ENCODE measurements around the gene TTC34. TPM values are rescaled to one million over a fixed set of nuclear protein-coding genes. Genes with fewer than 3 reads are reported as not detected.
"Not testable (repeated sequence)": the region's sequence is repeated elsewhere in the genome, so short reads cannot be mapped to it uniquely, and the experiment has no call there.

Gene TTC34
- total RNA-seq, 2 experiments from 2014 or later: 2.7 to 2.8 TPM

- H3K27ac Mint-ChIP-seq: peak overlapping the region; percentile 1
- ATAC-seq (ENCODE audit: low read depth); H3K36me3 Mint-ChIP-seq; H3K9me3 Mint-ChIP-seq; POLR2A ChIA-PET; H3K4me1 Mint-ChIP-seq; H3K4me3 Mint-ChIP-seq; H3K27me3 Mint-ChIP-seq: not testable (repeated sequence)
- peak; percentile 63 for DNase-seq
These were observed 147.6 kb downstream of the TTC34 start for GRCh38 chr1:2653741-2654442.

DNA sequence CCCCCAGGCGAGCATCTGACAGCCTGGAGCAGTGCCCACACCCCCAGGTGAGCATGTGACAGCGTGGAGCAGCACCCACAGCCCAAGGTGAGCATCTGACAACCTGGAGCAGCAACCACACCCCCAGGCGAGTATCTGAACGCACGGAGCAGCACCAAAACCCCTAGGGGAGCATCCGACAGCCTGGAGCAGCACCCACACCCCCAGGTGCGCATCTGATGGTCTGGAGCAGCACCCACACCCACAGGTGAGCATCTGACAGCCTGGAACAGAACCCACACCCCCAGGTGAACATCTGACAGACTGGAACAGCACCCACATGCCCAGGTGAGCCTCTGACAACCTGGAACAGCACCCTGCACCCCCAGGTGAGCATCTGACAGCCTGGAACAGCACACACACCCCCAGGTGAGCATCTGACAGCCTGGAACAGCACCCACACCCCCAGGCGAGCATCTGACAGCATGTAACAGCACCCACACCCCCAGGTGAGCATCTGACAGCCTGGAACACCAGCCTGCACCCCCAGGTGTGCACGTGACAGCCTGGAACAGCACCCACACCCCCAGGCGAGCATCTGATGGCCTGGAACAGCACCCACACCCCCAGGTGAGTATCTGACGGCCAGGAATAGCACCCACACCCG is 148.4 kb downstream of the TTC34 start:
- POLR2A ChIA-PET; H3K36me3 Mint-ChIP-seq; H3K27me3 Mint-ChIP-seq; H3K27ac Mint-ChIP-seq; H3K4me3 Mint-ChIP-seq; H3K4me1 Mint-ChIP-seq; ATAC-seq (ENCODE audit: low read depth); H3K9me3 Mint-ChIP-seq: not testable (repeated sequence)
- peak; percentile 59 for DNase-seq

DNA sequence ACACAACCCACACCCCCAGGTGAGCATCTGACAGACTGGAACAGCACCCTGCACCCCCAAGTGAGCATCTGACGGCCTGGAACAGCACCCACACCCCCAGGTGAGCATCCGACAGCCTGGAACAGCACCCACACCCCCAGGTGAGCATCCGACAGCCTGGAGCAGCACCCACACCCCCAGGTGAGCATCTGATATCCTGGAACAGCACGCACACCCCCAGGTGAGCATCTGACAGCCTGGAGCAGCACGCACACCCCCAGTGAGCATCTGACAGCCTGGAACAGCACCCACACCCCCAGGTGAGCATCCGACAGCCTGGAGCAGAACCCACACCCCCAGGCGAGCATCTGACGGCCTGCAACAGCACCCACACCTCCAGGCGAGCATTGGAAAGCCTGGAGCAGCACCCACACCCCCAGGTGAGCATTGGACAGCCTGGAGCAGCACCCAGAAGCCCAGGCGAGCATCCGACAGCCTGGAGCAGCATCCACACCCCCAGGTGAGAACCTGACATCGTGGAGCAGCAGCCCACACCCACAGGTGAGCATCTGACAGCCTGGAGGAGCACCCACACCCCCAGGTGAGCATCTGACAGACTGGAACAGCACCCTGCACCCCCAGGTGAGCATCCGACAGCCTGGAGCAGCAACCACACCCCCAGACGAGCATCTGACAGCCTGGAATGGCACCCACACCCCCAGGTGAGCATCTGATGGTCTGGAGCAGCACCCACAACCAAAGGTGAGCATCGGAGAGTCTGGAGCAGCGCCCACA is 149.2 kb downstream of the TTC34 start:
- ATAC-seq (ENCODE audit: low read depth); POLR2A ChIA-PET; H3K9me3 Mint-ChIP-seq; H3K27ac Mint-ChIP-seq; H3K4me1 Mint-ChIP-seq; H3K4me3 Mint-ChIP-seq; H3K27me3 Mint-ChIP-seq; H3K36me3 Mint-ChIP-seq; DNase-seq: not testable (repeated sequence)

DNA sequence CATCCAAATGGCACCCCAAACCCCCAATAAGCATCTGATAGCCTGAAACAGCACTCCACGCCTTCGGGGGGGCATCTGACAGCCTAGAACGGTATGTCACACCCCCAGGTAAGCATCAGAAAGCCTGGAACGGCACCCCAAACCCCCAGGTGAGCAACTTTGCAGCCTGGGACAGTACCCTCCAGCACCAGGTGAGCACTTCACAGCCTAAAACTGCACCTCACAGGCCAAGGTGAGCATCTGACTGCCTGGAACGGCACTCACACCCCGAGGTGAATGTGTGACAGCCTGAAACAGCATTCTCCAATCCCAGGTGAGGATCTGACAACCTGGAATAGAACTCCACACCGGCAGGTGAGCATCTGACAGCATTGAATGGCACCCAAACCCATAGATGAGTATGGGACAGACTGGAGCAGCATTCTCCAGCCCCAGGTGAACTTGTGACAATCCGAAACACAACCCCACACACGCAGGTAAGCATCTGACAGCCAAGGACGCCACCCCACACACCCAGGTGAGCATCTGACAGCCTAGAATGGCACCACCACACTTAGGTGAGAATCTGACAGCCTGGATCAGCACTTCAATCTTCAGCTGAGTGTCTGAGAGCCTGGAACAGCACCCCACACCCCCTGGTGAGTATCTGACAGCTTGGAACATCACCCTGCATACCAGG is 150.4 kb downstream of the TTC34 start:
- Mint-ChIP-seq H3K27ac (no peak overlapping the region), H3K4me3 (no peak overlapping the region)

GRCh38 chr1:2646837-2647236 is 154.7 kb downstream of the TTC34 start:
- POLR2A ChIA-PET: no interaction called here
- Mint-ChIP-seq H3K36me3 (no peaks in the 10 kb centered on the region), H3K4me3 (no peak overlapping the region), H3K27me3 (peaks cover 3% of the 10 kb centered on the region), H3K4me1 (peaks cover 7% of the 10 kb centered on the region), H3K9me3 (peaks cover 9% of the 10 kb centered on the region), H3K27ac (no peak overlapping the region)
- ATAC-seq (ENCODE audit: low read depth) (no peak), DNase-seq (no peak)

More for the DNA sequence above, 150.4 kb downstream of the TTC34 start:
- DNase-seq (peak; percentile 13), ATAC-seq (ENCODE audit: low read depth) (no peak)
- POLR2A ChIA-PET: no interaction called here
- no peaks in the 10 kb centered on the region for H3K36me3 Mint-ChIP-seq
- H3K4me1 Mint-ChIP-seq: no peaks in the 10 kb centered on the region
- peaks cover 11% of the 10 kb centered on the region for H3K27me3 Mint-ChIP-seq
- H3K9me3 Mint-ChIP-seq: peaks cover 9% of the 10 kb centered on the region

GRCh38 chr1:2645776-2646175 is 155.7 kb downstream of the TTC34 start:
- no peak overlapping the region for H3K27ac Mint-ChIP-seq
- POLR2A ChIA-PET: interaction anchor here (0.8 kb wide), 1 partner anchor 89 kb away, joined by 3 read pairs; the partner anchor contains the start of gene TNFRSF14
- H3K4me3 Mint-ChIP-seq: no peak overlapping the region
- peaks cover 3% of the 10 kb centered on the region for H3K27me3 Mint-ChIP-seq
- peaks cover 9% of the 10 kb centered on the region for H3K9me3 Mint-ChIP-seq
- H3K4me1 Mint-ChIP-seq: peaks cover 7% of the 10 kb centered on the region
- ATAC-seq (ENCODE audit: low read depth): no peak
- peak; percentile 21 for DNase-seq
- H3K36me3 Mint-ChIP-seq: no peaks in the 10 kb centered on the region

- Mint-ChIP-seq H3K9me3 (peaks cover 9% of the 10 kb centered on the region), H3K27ac (no peak overlapping the region), H3K4me3 (no peak overlapping the region), H3K27me3 (peaks cover 3% of the 10 kb centered on the region), H3K36me3 (no peaks in the 10 kb centered on the region), H3K4me1 (peaks cover 7% of the 10 kb centered on the region)
- no peak for ATAC-seq (ENCODE audit: low read depth)
- POLR2A ChIA-PET: interaction anchor here (2.8 kb wide), 1 partner anchor 89 kb away, joined by 13 read pairs; the partner anchor contains the start of gene TNFRSF14
- DNase-seq: peak; percentile 22
These were observed 156.3 kb downstream of the TTC34 start for GRCh38 chr1:2645143-2645542.

- Mint-ChIP-seq H3K36me3 (no peaks in the 10 kb centered on the region), H3K4me3 (no peak overlapping the region), H3K27me3 (peaks cover 3% of the 10 kb centered on the region), H3K4me1 (peaks cover 7% of the 10 kb centered on the region), H3K27ac (no peak overlapping the region), H3K9me3 (peaks cover 9% of the 10 kb centered on the region)
- POLR2A ChIA-PET: interaction anchor here (1.2 to 2.8 kb wide), 3 partner anchors 58 to 97 kb away, joined by 3 to 13 read pairs (median 4); partner anchors contain the start of genes PRXL2B and TNFRSF14
- DNase-seq (peak; percentile 28), ATAC-seq (ENCODE audit: low read depth) (no peak)
These were observed 156.8 kb downstream of the TTC34 start for GRCh38 chr1:2644591-2645101.

- H3K27ac Mint-ChIP-seq: no peak overlapping the region
- H3K4me1 Mint-ChIP-seq: peaks cover 7% of the 10 kb centered on the region
- peaks cover 9% of the 10 kb centered on the region for H3K9me3 Mint-ChIP-seq
- ATAC-seq (ENCODE audit: low read depth) (no peak), DNase-seq (peak; percentile 31)
- POLR2A ChIA-PET: interaction anchor here (1.2 to 2.8 kb wide), 3 partner anchors 57 to 97 kb away, joined by 3 to 13 read pairs (median 4); partner anchors contain the start of genes PRXL2B and TNFRSF14
- peaks cover 3% of the 10 kb centered on the region for H3K27me3 Mint-ChIP-seq
- peak overlapping the region; percentile 52 for H3K4me3 Mint-ChIP-seq
- no peaks in the 10 kb centered on the region for H3K36me3 Mint-ChIP-seq
These were observed 157.3 kb downstream of the TTC34 start for GRCh38 chr1:2644171-2644570.

DNA sequence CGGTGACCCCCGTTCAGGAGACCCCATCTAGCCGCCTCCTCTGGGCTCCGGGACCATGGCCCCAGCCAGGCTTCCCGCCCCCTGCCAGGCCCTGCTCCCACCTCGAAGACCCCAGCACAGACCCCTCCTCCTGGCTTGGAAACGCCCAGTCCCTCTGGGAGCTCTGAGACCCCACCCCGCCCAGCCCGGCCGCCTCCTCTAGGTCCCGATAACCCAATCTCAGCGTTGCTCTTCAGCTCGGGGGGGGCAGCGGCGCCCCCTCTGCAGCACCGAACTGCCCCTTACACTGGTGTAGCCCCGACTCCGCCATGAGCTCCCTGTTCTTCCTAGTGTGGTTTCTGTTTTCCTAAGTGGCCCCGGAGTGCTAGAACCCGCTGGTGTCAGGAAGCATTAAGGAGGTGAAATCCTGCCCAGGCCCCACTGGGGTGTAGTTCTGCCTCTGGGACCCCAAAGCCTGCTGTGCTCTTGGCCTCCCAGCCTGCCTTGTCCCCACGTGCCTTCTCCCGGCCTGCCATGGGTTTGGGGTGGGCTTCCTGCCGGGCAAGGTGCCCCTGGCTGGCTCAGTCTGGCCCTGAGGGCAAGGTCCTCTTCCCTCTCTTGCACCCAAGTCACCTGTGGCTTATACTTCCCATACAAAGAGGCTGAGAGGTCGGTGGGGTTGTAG is 157.9 kb downstream of the TTC34 start:
- peaks cover 7% of the 10 kb centered on the region for H3K4me1 Mint-ChIP-seq
- no peaks in the 10 kb centered on the region for H3K36me3 Mint-ChIP-seq
- peak; percentile 32 for DNase-seq
- POLR2A ChIA-PET: interaction anchor here (1.2 to 2.8 kb wide), 4 partner anchors 57 to 96 kb away, joined by 3 to 13 read pairs (median 7); partner anchors contain the start of genes PRXL2B and TNFRSF14
- peaks cover 3% of the 10 kb centered on the region for H3K27me3 Mint-ChIP-seq
- H3K4me3 Mint-ChIP-seq: peak overlapping the region; percentile 52
- ATAC-seq (ENCODE audit: low read depth): no peak
- H3K27ac Mint-ChIP-seq: peak overlapping the region; percentile 54
- H3K9me3 Mint-ChIP-seq: peaks cover 9% of the 10 kb centered on the region

DNA sequence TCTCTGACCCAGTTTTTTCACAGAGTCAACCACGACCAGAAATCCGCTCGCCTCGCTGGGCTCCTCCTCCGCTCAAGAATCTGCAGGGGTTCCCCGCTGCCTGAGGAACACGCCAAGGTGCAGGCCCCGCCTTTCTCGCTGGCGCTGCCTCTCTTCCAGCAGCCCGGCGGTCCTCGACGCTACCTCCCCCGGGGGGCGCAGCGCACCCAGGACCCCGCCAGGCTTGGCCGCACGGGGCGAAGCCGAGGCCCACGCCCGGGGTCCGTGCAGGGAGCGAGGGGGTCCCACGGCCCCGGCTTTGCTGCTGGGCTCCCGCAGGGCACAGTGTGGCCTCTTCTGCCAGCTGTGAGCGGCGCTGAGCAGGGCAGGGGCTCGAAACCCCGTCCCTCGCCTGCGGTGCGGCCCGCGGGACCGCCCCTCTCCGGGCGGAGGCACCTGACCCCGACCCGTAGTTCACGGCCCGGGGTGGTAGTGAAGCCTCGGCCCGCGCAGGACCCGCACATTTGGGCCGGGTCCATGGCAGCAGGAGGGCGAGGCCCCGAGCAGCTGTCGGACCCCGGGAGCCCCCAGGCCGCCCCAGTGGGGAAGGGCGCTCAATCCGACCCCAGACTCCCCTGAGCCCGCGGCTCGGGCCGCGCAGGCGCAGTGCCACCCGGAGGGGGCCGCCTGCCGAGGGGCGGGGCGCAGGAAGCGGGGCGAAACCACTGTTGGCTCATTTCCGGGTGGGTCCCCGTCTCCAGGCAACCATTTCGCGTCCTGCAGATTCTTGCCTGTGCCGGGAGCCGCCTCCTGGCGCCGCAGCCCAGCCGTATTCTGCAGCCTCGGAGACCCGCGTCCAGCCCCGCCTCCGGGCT is 158.7 kb downstream of the TTC34 start:
- Mint-ChIP-seq H3K4me1 (peaks cover 7% of the 10 kb centered on the region), H3K4me3 (peak overlapping the region; percentile 95), H3K36me3 (no peaks in the 10 kb centered on the region), H3K27me3 (peaks cover 3% of the 10 kb centered on the region), H3K27ac (peak overlapping the region; percentile 90), H3K9me3 (peaks cover 6% of the 10 kb centered on the region)
- ATAC-seq (ENCODE audit: low read depth): peak; percentile 85
- peak; percentile 97 for DNase-seq
- POLR2A ChIA-PET: interaction anchor here (1.3 to 2.8 kb wide), 2 partner anchors 57 to 87 kb away, joined by 10 to 13 read pairs; partner anchors contain the start of gene TNFRSF14

Measured in activated naive CD8-positive, alpha-beta T cell treated with anti-CD3 and anti-CD28 coated beads, Interleukin-2, amount 10 ng/mL, durations not matched to agents 7 days and 5 days (primary cell).